GM19023 (cell line): ENCODE measurements around the gene OR1E1.
"Not testable (repeated sequence)": the region's sequence is repeated elsewhere in the genome, so short reads cannot be mapped to it uniquely, and the experiment has no call there.

ENCODE experiments used
- ATAC-seq: cut with Tn5 transposase; IDR thresholded peaks from one replicate; pipeline ENCODE4 v1.9.1; 2021; ENCODE audit warnings: mild to moderate bottlenecking, moderate library complexity; ENCODE audit not compliant: unreplicated experiment

Gene OR1E1, protein sequence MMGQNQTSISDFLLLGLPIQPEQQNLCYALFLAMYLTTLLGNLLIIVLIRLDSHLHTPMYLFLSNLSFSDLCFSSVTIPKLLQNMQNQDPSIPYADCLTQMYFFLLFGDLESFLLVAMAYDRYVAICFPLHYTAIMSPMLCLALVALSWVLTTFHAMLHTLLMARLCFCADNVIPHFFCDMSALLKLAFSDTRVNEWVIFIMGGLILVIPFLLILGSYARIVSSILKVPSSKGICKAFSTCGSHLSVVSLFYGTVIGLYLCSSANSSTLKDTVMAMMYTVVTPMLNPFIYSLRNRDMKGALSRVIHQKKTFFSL

DNA sequence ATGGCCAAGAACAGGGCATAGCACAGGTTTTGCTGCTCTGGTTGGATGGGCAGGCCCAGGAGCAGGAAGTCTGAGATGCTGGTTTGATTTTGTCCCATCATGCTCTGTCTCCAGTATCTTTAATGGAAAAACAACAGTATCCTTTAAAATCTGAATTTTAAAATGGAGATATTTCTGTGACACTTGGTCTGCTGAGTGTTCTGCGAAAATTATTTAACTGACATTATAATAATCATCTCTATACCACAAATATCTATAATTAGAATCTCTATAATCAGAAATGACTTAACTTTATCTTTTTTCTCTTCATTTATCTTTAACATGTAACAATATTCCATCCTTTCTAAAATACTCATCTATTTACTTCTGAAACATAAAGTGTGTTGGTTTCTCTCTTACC is at the start of gene OR1E1:
Gene OR1E1, minus strand, starts transcription at position 101 of the 400 bp plus-strand sequence. Its CDS starts 0 bp downstream, at position 101.
- no peak for ATAC-seq

DNA sequence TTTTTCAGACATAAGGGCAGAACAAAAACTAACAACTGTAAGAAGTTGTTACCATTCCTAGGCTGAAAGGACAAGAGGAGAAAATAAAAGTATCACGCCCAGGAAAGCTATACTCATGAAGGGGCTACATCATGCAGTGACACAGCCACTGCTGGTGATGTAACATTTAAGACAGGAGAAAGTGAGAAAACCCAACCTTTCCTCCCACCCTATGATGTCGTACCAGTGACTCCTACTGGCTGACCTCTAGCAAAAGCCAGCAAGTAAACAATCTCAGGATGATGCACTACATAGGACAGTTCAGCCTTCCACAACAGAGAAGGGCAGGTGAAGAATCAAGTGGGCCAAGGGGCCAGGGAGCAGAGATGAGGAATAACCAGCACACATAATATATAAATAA is 49.4 kb upstream of the OR1E1 start:
- no peak for ATAC-seq

DNA sequence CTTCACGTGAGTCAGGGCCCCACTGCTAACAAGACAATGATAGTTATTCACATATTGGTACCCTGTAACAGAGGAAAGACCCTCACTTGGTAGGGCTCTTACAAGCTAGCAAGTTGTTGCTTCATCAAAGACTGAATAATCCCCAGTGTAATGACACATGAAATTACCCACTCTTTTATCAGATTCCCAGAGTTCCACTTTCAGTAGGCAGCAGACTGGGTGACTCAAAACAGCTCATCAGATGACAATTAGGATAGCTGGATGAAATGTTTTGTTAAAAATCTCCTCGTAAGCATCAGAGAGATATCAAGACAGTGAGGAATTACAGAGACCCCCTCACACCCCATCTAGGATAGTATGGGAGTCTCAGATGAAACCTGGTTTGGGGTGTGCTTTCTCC is 42.2 kb upstream of the OR1E1 start:
- no peak for ATAC-seq

DNA sequence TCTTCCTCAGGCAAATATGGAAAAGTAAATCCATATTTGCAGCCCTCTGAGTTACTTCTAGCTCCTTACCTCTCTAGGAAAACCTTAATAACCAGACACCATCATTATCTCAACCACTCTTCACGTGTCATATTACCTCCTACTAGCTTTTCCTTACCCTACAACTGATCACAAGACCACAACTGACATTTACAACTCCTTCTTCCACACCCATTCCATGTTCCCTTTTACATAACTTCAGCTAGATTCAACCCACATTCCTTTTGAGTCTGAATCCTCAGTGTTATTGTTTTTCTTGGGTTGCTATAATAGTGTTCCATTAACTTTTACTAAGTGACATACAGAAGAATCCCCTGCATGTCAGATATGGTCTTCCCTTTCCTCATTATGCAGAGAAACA is 40.2 kb upstream of the OR1E1 start:
- ATAC-seq = no peak

DNA sequence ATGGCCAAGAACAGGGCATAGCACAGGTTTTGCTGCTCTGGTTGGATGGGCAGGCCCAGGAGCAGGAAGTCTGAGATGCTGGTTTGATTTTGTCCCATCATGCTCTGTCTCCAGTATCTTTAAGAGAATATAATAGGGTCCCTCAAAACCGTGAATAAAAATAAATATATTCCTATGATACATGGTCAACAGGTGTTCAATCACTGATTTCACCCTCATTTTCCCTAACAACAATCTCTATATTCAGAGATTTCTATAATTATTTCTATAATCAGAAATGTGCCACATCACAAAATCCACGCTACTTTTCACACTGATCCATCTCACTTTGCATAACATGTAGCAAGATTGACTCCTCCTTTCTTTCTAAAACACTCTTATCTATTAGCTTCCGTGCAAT is 35.5 kb upstream of the OR1E1 start, which contains the start of gene OR1E2:
Gene OR1E2, minus strand, starts transcription at position 101 of the 400 bp plus-strand sequence. Its CDS starts 0 bp downstream, at position 101.
- no peak for ATAC-seq

DNA sequence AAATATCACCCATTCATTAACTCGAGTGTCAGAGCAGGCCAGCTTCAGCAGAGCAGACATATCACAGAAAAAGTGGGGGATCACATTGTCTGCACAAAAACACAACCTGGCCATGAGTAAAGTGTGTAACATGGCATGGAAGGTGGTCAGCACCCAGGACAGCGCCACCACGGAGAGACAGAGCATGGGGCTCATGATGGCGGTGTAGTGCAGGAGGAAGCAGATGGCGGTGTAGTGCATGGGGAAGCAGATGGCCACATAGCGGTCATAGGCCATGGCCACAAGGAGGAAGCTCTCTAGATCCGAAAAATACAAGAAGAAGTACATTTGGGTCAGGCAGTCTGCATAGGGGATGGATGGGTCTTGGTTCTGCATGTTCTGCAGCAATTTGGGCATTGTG is 35.0 kb upstream of the OR1E1 start:
- ATAC-seq = not testable (repeated sequence)

DNA sequence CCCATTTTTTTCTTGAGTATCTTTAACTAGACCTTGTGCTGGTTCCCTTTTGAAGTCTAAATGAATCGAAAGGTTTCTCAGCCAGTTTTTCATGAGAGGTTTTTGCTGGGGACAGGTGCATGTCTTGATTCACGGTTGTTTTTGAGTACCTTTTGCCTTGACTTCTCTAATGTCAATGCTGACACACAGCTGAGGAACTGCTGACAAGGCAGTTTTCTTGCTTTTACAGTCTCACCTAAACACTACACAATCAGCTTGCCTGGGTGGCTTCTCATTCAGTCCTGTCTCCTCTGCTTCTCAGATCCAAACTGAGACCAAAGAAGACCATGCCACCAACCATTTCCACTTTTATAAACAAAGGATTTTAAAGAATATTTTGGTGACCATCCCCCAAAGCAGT is 20.0 kb upstream of the OR1E1 start:
- ATAC-seq = no peak

DNA sequence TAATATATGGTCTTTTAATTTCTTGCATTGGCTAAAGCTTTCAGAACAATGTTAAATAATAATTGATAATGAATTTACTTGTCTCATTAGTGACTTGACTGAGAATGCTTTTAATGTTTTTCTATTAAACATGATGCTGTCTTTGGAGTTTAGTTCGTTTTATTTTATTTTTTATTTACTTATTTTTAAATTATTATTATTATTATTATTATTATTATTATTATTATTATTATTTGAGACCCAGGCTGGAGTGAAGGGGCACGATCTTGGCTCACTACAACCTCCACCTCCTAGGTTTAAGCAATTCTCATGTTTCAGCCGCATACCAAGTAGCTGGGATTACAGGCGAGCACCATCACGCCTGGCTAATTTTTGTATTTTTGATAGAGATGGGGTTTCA is 17.4 kb upstream of the OR1E1 start:
- no peak for ATAC-seq

DNA sequence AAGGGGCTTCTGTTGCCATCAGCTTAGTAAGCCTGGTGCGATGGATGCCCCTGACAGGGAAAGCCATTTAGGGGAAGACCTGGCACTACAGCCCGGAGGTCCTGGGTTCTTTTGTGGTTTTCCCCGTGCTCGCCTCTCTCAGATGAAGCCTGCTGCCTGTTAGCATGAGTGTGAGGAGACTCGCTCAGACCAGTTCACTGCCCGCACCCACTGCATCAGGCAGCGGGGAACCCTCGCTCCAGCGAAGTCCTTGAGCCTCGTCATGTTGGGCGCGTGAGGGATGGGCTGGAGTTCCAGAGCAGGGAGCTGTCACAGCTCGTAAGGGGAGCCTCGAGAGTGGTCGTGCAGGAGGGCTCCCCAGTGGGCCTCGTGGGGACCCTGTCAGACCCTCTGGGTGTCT is 14.0 kb upstream of the OR1E1 start:
- ATAC-seq = not testable (repeated sequence)

DNA sequence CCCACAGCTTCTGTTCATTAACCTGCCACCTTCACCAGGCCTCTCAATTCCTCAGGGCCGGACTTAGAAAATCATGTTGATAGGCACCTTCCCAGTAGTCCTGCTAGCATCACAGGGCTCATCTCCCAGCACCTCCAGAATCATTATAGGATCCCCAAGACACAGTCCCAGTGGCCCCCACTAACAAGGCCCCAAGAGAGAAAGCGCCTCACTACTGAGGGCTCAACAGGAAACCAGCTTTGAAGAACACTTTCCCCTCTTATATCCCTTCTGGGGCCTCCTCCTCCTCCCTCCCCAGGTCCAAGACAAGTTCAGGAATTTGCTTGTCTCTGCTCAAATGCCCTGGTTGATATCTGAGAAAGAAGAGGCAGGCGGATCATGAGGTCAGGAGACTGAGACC is 12.9 kb upstream of the OR1E1 start, which contains the start of gene OR3A3:
Gene OR3A3, plus strand, starts transcription at position 301 of the 400 bp plus-strand sequence.
- ATAC-seq = no peak

DNA sequence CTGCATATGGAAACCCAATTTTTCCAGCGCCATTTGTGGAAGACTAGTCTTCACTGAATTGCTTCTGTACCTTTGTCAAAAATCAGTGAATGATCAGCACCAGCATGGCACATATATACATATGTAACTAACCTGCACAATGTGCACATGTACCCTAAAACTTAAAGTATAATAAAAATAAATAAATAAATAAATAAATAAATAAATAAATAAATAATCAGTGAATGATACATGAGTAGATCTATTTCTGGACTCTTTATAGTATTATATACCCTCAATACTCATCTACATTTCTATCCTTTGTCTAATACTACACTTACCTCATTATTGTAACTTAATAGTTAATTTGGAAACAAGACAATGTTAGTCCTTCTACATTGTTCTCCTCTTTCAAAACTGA is 5.6 kb upstream of the OR1E1 start:
- not testable (repeated sequence) for ATAC-seq

DNA sequence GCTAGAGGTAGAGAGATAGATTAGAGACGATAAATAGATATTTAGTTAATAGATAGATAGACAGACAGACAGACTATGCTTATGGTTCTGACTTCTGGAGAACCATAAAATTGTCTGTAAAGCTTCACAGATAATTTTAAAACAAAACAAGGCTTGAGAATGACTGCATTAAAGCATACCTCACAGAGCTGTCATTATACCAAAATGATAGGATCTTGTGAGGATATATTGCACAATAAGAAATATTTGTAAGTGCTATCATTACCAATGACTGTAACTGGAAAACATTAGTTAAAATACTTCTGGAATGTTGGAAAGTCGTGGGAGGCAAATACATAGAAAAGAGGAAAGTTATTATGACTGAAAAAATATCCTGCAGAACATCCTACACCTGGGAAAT is 3.6 kb upstream of the OR1E1 start:
- no peak for ATAC-seq

DNA sequence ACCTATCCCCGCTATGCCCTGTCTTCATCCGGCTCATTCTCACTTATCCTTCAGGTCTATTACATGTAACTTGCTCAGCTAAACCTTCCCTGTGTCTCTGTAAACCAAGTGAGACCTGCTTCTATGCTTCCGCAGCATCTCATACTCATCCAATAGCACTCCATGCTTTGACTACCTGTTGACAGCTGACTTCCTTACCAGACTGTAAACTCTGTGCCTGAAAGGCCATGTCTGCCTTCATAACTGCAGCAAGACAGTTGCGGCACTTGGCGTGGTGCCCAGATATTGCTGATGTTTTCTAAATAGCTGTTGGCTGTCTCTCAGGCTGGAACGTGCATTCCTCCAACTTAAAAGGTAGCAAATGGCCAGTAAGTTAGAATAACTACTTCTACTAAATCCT is 1.8 kb upstream of the OR1E1 start:
- no peak for ATAC-seq

DNA sequence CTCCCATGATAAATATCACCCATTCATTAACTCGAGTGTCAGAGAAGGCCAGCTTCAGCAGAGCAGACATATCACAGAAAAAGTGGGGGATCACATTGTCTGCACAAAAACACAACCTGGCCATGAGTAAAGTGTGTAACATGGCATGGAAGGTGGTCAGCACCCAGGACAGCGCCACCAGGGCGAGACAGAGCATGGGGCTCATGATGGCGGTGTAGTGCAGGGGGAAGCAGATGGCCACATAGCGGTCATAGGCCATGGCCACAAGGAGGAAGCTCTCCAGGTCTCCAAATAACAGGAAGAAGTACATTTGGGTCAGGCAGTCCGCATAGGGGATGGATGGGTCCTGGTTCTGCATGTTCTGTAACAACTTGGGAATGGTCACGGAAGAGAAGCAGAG is 409 bp downstream of the OR1E1 start:
- not testable (repeated sequence) for ATAC-seq

DNA sequence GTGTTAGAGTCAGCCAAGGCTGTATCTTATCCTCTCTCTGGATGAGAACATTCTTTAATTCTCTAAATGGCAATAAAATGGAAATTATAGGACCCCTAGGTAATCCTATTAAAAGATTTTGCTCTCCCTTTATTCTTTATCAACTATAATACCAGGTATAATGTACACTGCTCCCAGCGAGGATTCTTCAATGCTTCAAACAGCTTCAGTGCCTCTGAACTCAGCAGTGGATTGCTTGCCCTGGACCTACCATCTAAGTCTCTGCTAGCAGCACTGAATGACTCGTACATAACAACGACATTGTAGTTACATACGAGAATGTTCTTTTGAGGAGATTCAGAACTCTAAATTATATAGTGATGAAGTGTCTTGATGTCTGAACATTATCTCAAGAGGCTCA is 8.4 kb downstream of the OR1E1 start:
- no peak for ATAC-seq

DNA sequence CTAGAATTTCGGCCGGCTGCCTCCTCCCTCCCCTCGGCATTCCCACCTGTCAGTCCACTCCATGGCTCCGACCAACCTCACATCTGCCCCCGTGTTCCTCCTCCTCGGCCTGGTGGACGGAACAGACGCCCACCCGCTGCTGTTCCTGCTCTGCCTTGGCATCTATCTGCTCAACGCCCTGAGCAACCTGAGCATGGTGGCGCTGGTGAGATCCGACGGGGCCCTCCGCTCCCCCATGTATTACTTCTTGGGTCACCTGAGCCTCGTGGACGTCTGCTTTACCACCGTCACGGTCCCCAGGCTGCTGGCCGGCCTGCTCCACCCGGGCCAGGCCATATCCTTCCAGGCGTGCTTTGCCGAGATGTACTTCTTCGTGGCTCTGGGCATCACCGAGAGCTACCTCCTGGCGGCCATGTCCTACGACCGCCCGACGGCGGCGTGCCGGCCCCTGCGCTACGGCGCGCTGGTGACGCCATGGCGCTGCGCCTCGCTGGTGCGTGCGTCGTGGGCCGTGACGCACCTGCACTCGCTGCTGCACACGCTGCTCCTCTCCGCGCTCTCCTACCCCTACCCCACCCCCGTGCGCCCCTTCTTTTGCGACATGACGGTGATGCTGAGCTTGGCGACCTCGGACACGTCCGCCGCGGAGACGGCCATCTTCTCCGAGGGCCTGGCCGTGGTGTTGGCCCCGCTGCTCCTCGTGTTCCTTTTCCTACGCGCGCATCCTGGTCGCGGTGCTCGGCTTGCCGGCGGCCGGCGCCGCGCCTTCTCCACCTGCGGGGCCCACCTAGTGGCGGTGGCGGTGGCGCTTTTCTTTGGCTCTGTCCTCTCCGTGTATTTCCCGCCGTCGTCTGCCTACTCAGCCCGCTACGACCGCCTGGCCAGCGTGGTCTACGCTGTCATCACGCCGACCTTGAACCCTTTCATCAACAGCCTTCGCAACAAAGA is 12.1 kb downstream of the OR1E1 start, which contains the start of gene OR3A2:
Gene OR3A2, minus strand, starts transcription at position 440 of the 948 bp plus-strand sequence.
- no peak for ATAC-seq

DNA sequence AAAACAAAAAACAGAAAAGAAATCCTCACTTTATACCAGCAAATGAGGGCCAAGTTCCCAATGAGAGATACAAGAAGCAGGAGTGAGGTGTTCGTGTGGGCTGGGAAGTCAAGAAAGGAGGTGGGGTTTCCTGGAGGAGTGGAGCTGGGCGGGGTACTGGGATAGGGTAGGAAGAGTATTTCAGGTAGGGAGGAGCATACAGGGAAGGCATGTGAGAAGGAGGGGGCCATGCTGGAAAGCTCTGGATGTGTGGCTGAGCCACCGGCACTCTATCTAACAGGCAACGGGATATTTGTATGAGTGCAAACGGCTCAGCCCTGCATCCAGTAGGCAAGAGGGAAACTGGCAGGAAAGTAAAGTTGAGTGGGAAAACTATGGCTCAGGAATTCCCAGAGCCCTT is 16.3 kb downstream of the OR1E1 start:
- ATAC-seq = no peak

DNA sequence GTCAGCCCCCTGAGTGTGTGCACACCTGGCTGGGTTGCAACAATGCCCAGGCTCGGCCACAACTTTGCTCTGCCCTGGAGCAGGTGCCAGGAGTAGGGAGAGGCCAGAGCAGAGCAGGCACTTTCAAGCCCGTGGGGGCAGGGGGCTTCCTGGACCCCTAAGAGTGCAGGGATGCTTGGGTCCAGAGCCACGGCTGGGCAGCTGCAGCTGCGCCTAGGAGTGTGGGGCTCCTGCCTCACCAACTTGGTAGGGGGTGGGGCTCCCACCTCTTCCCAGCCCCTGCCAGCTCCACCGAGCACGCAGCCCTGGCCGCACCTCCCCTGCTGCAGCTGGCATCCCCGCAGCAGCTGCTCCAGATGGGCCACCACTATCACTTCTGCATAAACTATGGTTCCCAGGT is 19.9 kb downstream of the OR1E1 start:
- no peak for ATAC-seq

DNA sequence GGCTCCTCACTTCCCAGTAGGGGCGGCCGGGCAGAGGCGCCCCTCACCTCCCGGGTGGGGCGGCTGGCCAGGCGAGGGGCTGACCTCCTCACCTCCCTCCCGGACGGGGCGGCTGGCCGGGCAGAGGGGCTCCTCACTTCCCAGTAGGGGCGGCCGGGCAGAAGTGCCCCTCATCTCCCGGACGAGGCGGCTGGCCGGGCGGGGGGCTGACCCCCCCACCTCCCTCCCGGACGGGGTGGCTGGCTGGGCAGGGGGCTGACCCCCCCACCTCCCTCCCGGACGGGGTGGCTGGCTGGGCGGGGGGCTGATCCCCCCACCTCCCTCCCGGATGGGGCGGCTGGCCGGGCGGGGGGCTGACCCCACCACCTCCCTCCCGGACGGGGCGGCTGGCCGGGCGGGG is 27.0 kb downstream of the OR1E1 start:
- ATAC-seq = not testable (repeated sequence)
